Measurements from ENCODE around the gene GABARAPL2.

The GABARAPL2 gene

GRCh38 chr16:75593308-75593707, 27.1 kb downstream of the GABARAPL2 start:
- no peak for DNase-seq

- DNase-seq, result no peak
These were observed 27.9 kb downstream of the GABARAPL2 start for GRCh38 chr16:75593825-75594820.

GRCh38 chr16:75599452-75600277, 33.5 kb downstream of the GABARAPL2 start:
- no peak for DNase-seq

GRCh38 chr16:75603241-75603640, 37.1 kb downstream of the GABARAPL2 start:
- no peak for DNase-seq

- no peak for DNase-seq
These were observed 40.3 kb downstream of the GABARAPL2 start for GRCh38 chr16:75606507-75606906.

- DNase-seq, result no peak
These were observed 48.1 kb downstream of the GABARAPL2 start for GRCh38 chr16:75614066-75614897.

DNA sequence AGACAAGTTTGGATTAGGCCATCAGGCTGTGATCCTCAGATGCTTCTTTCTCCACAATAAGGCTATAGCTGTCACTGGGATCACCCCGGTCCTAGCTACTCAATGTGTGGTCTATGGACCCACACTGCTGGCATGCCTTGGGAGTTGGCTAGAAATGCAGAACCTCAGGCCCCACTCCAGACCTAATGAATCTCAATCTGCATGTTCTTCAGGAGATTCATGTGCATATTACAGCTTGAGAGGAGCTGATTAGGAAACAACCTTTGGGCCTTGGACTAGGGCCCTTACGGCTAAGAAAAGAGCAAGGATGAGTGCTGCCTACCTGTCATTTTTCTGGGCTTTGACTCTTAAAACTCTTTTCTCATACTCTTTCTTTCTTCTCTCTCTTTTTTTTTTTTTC, 49.4 kb downstream of the GABARAPL2 start:
- no peak for DNase-seq

DNA sequence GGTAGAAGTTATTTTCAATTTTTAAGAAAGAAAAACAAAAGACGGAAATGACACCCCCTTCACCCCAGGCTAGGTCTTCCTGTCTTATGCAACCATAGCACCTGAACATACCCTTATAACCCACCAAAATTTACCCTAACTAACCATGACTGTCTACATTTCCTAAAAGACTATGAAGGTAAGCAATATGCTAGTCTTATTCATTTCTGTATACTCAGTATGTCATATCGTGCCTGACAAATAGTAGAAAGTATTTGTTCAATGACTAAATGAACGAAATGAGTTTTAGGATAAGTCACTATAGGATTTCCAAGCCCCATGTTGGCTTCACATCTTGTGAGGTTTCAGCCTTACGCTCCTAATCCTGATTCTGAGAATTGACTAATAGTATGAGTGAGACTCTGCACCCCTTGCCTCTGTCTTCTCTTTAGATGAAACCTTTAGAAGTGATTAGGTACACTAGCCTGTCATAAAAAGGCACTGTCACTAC, 50.4 kb downstream of the GABARAPL2 start:
- DNase-seq, result no peak

GRCh38 chr16:75617121-75617520, 50.9 kb downstream of the GABARAPL2 start:
- DNase-seq, result no peak

- DNase-seq, result no peak
These were observed 52.6 kb downstream of the GABARAPL2 start for GRCh38 chr16:75618780-75619179.

GRCh38 chr16:75620326-75621169, 54.4 kb downstream of the GABARAPL2 start:
- no peak for DNase-seq

DNA sequence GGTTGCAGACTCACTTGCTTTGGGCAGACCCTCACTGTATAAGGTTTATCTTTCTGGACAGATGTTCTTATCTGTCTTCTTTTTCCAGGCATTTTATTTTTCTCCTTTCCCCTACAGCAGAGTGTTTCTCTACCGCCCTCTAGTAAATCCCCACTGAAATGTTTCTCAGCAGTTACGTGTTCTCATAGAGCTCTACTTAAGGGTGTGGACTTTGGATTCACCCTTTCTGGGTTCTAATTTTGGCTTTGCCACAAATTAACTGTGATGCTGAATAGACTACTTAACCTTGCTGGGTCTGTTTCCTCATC, 54.9 kb downstream of the GABARAPL2 start:
- DNase-seq, result no peak

DNA sequence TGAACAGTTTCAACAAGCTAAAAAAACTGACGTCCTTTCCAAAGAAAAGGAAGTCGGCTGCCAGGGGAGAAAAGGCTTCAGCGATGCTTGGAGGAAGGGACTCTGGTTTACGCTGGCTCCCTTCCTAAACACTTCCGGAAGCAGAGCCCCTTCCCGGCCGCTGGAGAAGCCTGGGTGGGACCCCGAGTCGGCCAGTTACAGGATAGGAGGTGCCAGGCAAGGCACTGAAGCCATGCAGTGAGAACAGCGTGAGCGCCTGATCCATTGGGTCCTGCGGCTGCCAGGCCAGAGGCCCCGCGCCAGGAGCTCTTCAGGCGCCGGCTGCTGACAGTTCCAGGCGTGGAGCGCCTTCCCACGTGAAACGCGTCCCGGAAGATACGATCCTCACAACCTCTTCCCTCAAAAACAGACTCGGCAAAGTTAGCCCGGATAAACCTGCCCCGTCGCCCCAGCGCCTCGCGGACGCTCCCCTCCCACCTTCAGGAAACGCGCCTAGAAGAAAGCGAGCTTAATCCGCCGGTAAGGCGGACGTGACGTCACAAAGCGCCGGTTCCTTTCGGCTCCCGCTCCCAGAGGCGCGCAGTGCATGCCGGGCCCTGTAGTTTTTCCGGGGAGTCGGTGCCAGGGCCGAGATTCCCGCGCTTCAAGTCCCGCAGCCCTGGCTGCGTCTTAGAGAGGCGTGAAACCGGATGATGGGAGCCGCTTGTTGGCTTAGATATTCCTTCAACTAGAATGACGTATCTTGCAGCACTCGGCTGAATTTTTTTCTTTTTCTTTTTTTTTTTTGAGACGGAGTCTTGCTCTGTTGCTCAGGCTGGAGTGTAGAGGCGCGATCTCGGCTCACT, 56.8 kb downstream of the GABARAPL2 start, which contains the start of gene ADAT1:
TSS of gene ADAT1 (minus strand) at position 521 of the 845 bp plus-strand sequence. CDS start 2,482 bp downstream, outside the sequence.
- peak; percentile 81 to 96 (median 94) for DNase-seq

DNA sequence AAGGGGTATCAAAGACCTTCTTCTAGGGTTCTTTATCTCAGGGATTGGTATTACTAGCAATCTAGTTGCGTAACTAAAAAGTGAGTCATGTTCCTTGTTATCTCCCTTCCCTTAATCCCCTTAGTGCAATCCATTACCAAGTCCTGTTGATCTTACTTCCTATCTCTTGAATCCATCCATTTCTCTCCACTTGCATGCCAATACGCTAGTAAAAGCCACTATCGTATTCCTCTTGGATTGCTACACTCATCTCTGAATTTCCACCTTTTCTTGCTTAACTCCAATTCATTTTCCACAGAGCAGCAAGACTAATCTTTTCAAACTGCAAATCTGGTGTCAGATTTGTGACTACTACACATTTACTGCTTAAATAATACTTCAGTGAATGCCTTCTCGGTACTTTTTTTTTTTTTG, 58.7 kb downstream of the GABARAPL2 start:
- DNase-seq, result no peak

GRCh38 chr16:75626806-75627205, 60.6 kb downstream of the GABARAPL2 start:
- DNase-seq, result no peak

All from activated CD4-positive, CD25-positive, alpha-beta regulatory T cell (primary cell).